ENCODE data around the gene EPC2.

GRCh38 chr2:148704247-148704646 is 59.7 kb downstream of the EPC2 start:
- TF ChIP-seq CTCF (IDR thresholded peaks at IDR 0.05): no peak
- no peak for TF ChIP-seq POLR2A (IDR thresholded peaks at IDR 0.05)
